Measurements from ENCODE around the gene BSCL2. TPM values are rescaled to one million over a fixed set of nuclear protein-coding genes. Genes with fewer than 3 reads are reported as not detected.
"Not testable (repeated sequence)": the region's sequence is repeated elsewhere in the genome, so short reads cannot be mapped to it uniquely, and the experiment has no call there.

BSCL2 gene
- total RNA-seq, 1 donor from 2014 or later: 58.3 TPM

GRCh38 chr11:62708793-62709192, 1.6 kb upstream of the BSCL2 start:
- Mint-ChIP-seq H3K9me3 (no peaks in the 10 kb centered on the region), H3K36me3 (peaks cover 14% of the 10 kb centered on the region), H3K27me3 (ENCODE audit: low read depth) (no peaks in the 10 kb centered on the region), H3K27ac (peak overlapping the region; percentile 98), H3K4me3 (peak overlapping the region; percentile 86), H3K4me1 (peaks cover 46% of the 10 kb centered on the region)
- TF ChIP-seq, protein P1, sequence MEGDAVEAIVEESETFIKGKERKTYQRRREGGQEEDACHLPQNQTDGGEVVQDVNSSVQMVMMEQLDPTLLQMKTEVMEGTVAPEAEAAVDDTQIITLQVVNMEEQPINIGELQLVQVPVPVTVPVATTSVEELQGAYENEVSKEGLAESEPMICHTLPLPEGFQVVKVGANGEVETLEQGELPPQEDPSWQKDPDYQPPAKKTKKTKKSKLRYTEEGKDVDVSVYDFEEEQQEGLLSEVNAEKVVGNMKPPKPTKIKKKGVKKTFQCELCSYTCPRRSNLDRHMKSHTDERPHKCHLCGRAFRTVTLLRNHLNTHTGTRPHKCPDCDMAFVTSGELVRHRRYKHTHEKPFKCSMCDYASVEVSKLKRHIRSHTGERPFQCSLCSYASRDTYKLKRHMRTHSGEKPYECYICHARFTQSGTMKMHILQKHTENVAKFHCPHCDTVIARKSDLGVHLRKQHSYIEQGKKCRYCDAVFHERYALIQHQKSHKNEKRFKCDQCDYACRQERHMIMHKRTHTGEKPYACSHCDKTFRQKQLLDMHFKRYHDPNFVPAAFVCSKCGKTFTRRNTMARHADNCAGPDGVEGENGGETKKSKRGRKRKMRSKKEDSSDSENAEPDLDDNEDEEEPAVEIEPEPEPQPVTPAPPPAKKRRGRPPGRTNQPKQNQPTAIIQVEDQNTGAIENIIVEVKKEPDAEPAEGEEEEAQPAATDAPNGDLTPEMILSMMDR (IDR thresholded peaks at IDR 0.05; ENCODE audit: unreplicated experiment): no peak
- peak in 1 of 2 experiments; percentile 41 for DNase-seq (ENCODE audit: low spot score in 2 of 2, unreplicated experiment in 2 of 2)

- Mint-ChIP-seq H3K9me3 (no peaks in the 10 kb centered on the region), H3K27ac (peak overlapping the region; percentile 98), H3K4me3 (peak overlapping the region; percentile 86), H3K4me1 (peaks cover 46% of the 10 kb centered on the region), H3K27me3 (ENCODE audit: low read depth) (no peaks in the 10 kb centered on the region), H3K36me3 (peaks cover 11% of the 10 kb centered on the region)
- TF ChIP-seq, protein P1 (IDR thresholded peaks at IDR 0.05; ENCODE audit: unreplicated experiment): no peak
- DNase-seq (ENCODE audit: low spot score in 2 of 2, unreplicated experiment in 2 of 2): no peak
These were observed 1.2 kb upstream of the BSCL2 start for GRCh38 chr11:62708392-62708791.

- DNase-seq (ENCODE audit: low spot score in 2 of 2, unreplicated experiment in 2 of 2): no peak
- TF ChIP-seq, protein P1 (IDR thresholded peaks at IDR 0.05; ENCODE audit: unreplicated experiment): no peak
- Mint-ChIP-seq H3K36me3 (peaks cover 14% of the 10 kb centered on the region), H3K9me3 (no peaks in the 10 kb centered on the region), H3K4me3 (peak overlapping the region; percentile 86), H3K27ac (peak overlapping the region; percentile 98), H3K4me1 (peaks cover 46% of the 10 kb centered on the region), H3K27me3 (ENCODE audit: low read depth) (no peaks in the 10 kb centered on the region)
These were observed 375 bp downstream of the BSCL2 start for GRCh38 chr11:62706850-62707247.

DNA sequence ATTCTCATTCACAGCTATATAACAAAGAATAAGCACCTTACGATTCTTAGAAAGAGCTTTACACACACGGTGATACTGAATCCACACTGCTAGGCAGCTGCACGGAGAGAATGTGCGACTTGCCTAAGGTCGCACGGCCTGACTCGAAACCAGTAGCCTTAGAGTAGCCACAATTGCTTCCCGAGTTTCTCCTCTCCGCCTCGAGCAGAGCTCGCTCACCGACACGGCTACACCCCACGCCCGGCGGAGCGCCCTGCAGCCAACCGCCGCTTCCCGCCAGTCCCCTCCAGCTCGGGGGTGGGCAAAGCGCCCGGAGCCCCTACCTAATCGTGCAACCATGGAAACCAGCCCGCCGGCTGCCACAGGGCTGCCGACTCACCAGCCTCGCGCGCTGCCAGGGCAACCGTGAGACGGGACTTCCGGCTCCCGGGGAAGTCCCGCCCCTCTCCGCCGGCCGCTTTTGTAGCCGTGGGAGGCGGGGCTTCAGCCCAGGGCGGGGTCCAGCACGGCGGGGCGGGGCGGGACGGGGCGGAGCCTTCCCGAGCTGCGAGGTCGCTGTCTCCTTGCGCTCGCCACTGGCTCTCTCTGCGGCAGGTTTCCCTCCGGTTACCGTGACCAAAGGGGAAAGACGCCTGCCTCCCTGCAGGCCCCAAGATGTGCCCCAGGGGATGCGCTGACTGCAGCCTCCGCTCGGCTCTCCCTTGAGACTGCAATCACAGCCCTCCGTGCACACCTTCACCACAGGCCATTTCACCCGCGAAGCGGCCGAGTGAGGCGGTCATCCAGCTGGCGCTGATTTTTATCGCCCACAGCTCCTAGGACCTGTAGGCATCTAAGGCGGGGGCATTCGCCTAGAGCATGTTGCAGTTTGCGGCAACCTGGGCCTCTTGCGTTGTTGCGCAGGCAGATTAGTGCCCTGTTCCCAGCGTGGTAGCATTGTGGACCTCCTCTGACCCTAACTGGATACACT, 1.1 kb downstream of the BSCL2 start:
- H3K27me3 Mint-ChIP-seq (ENCODE audit: low read depth): no peaks in the 10 kb centered on the region
- peak overlapping the region; percentile 86 for H3K4me3 Mint-ChIP-seq
- peak; percentile 92 to 95 for DNase-seq (ENCODE audit: low spot score in 2 of 2, unreplicated experiment in 2 of 2)
- H3K9me3 Mint-ChIP-seq: no peaks in the 10 kb centered on the region
- TF ChIP-seq, protein P1 (IDR thresholded peaks at IDR 0.05; ENCODE audit: unreplicated experiment): no peak
- H3K27ac Mint-ChIP-seq: peak overlapping the region; percentile 98
- peaks cover 17% of the 10 kb centered on the region for H3K36me3 Mint-ChIP-seq
- H3K4me1 Mint-ChIP-seq: peaks cover 46% of the 10 kb centered on the region

DNA sequence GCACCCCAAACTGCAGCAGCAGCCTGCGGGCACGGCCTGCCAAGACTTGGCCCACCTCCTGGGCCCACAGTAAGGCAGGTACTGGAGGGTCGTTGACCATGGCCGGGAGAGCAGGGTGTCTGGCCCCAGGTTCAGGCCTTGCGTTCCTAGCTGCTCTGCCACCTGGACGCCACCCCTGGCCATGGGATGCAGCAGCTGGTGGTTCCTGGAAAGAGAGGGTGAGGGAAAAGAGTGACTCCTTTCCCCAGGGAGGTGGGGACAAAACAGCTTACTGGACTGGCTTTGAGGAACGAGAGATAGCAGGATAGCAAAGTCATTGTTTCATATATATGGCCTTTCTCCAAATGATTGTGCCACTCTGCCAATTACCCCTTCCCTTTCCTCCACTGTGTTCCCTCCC, 1.8 kb downstream of the BSCL2 start:
- Mint-ChIP-seq H3K4me3 (peak overlapping the region; percentile 86), H3K9me3 (no peaks in the 10 kb centered on the region), H3K27ac (peak overlapping the region; percentile 97), H3K27me3 (ENCODE audit: low read depth) (no peaks in the 10 kb centered on the region), H3K4me1 (peaks cover 46% of the 10 kb centered on the region), H3K36me3 (peaks cover 15% of the 10 kb centered on the region)
- DNase-seq (ENCODE audit: low spot score in 2 of 2, unreplicated experiment in 2 of 2): no peak
- TF ChIP-seq, protein P1 (IDR thresholded peaks at IDR 0.05; ENCODE audit: unreplicated experiment): no peak

DNA sequence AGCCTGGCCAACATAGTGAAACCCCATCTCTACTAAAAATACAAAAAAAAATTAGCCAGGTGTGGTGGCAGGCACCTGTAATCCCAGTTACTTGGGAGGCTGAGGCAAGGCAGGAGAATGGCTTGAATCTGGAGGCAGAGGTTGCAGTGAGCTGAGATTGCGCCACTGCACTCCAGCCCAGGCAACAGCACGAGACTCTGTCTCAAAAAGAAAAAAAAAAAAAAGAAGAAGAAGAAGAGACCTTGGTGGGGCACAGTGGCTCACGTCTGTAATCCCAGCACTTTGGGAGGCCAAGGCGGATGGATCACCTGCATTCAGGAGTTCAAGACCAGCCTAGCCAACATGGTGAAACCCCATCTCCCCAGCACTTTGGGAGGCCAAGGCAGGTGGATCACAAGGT, 3.3 kb downstream of the BSCL2 start:
- not testable (repeated sequence) for H3K27ac Mint-ChIP-seq; H3K27me3 Mint-ChIP-seq (ENCODE audit: low read depth); DNase-seq (ENCODE audit: low spot score in 2 of 2, unreplicated experiment in 2 of 2); H3K9me3 Mint-ChIP-seq; H3K4me3 Mint-ChIP-seq
- H3K4me1 Mint-ChIP-seq: peaks cover 36% of the 10 kb centered on the region
- H3K36me3 Mint-ChIP-seq: peaks cover 17% of the 10 kb centered on the region
